ENCODE results near the gene GRM4. TPM values are rescaled to one million over a fixed set of nuclear protein-coding genes. Genes with fewer than 3 reads are reported as not detected.

GRM4 gene
- total RNA-seq, 1 experiment from 2014 or later, result 5.6 TPM

DNA sequence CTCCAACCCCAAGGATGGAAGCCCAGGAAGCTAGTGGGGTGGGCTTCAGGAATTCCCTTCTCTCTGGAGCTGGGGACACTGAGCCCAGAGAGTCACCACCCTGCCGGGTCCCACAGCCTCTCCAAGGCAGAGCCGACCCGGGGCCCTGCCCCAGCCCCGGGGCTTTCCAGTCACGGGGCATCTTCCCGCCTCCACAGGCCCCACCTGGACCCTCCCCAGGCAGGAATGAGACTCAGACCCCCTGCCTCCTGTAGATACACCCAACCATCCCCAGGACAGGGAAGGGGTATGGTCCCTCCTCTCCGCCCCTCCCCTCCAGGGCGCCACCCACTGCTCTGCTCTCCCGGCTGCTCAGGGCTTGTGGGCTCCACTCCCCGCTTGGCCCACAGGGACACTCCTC is 53.3 kb downstream of the GRM4 start:
- Histone ChIP-seq H3K4ac (ENCODE audit: low read depth, low read length) (no peak overlapping the region), H3K79me2 (ENCODE audit: insufficient read depth, low read length) (no peaks in the 10 kb centered on the region), H2AFZ (ENCODE audit: low read length) (no peak overlapping the region), H3K14ac (ENCODE audit: insufficient read depth, low read length) (peak overlapping the region; percentile 28), H3K56ac (ENCODE audit: insufficient read length, low read depth, low read length) (no peak overlapping the region), H2AK5ac (ENCODE audit: insufficient read length, low read length) (no peak overlapping the region), H4K8ac (replicated peaks; ENCODE audit: insufficient read length, low read depth, low read length) (no peak overlapping the region), H2BK20ac (ENCODE audit: low read depth, low read length, poor library complexity, severe bottlenecking) (no peak overlapping the region), H3K79me1 (ENCODE audit: insufficient read depth, low read depth, low read length, poor library complexity, severe bottlenecking) (no peaks in the 10 kb centered on the region), H3T11ph (ENCODE audit: low read length) (no peak overlapping the region), H3K9me3 (ENCODE audit: control insufficient read depth, low read depth, low read length) (no peaks in the 10 kb centered on the region), H4K5ac (ENCODE audit: insufficient read length, low read depth, low read length) (no peak overlapping the region), H3K23ac (ENCODE audit: insufficient read length, low read depth, low read length) (no peak overlapping the region), H2BK120ac (ENCODE audit: low read depth, low read length, poor library complexity, severe bottlenecking) (no peak overlapping the region), H4K91ac (ENCODE audit: insufficient read length, low read depth, low read length) (no peak overlapping the region), H3K18ac (ENCODE audit: insufficient read length, low read depth, low read length) (no peak overlapping the region), H3K4me1 (ENCODE audit: insufficient read depth, low read length) (no peaks in the 10 kb centered on the region; the same call in 1 of the 2 replicates), H2BK12ac (ENCODE audit: insufficient read length, low read depth, low read length) (no peak overlapping the region), H2BK5ac (ENCODE audit: insufficient read length, low read length) (no peak overlapping the region), H3K27ac (ENCODE audit: insufficient read length, low read depth, low read length) (no peak overlapping the region), H4K20me1 (ENCODE audit: control insufficient read depth, insufficient read depth, insufficient read length) (peaks cover 2% of the 10 kb centered on the region), H2BK15ac (ENCODE audit: low read depth, low read length) (no peak overlapping the region), H3K23me2 (ENCODE audit: insufficient read length, low read depth, low read length, poor library complexity, severe bottlenecking) (no peaks in the 10 kb centered on the region), H3K27me3 (ENCODE audit: insufficient read depth, low read length) (no peaks in the 10 kb centered on the region), H3K9ac (ENCODE audit: extremely low read depth, insufficient read length, low read length) (no peak overlapping the region), H3K4me2 (ENCODE audit: insufficient read depth, insufficient read length, low read length) (no peak overlapping the region)
- Mint-ChIP-seq H3K27me3 (ENCODE audit: low read depth) (no peaks in the 10 kb centered on the region; the same call in 1 of the 2 replicates), H3K27ac (peak overlapping the region in 1 of 3 experiments; percentile 40; a peak in 1 of 7 replicates), H3K4me1 (peaks cover 23 to 30% of the 10 kb centered on the region in 2 experiments), H3K4me3 (no peak overlapping the region), H3K36me3 (ENCODE audit: insufficient read depth in 1 of 3, low read depth in 3 of 3) (peaks cover 0 to 1% (median 0%) of the 10 kb centered on the region in 3 experiments; a peak in 2 of 7 replicates), H3K9me3 (no peaks in the 10 kb centered on the region)
- WGBS (ENCODE audit: extremely low coverage, insufficient read length, low lambda C conversion rate), result no CpG with 5 or more reads among the region's 10 CpGs
- no peak for TF ChIP-seq CTCF (conservative IDR thresholded peaks at IDR 0.05)
- no peak for DNase-seq

Data from H9 (cell line).